A549 treated with CpdA at 1 μM for 4 hours (cell line): ENCODE data around the gene FTMT. TPM values are rescaled to one million over a fixed set of nuclear protein-coding genes. Genes with fewer than 3 reads are reported as not detected.

Experiments used
- total RNA-seq: library from RNA; stranded (reverse); fragments of 200-300 nt; extraction: Qiagen RNA extraction; gene quantifications from 5 replicates; pipeline ENCODE4 v1.2.3, GENCODE V29; 2022; ENCODE audit warnings: low read depth

FTMT gene
- total RNA-seq, result not detected in 5 replicates

GRCh38 chr5:121851643-121852574, at the start of gene FTMT:
FTMT (plus strand) TSS chr5:121851882; CDS start chr5:121851964, 82 bp downstream.

Other genes with a start within 250 kb of the FTMT start
- gene SRFBP1, start 110.1 kb downstream of the FTMT start, total RNA-seq, result 9.7 to 12.1 TPM (median 10.9 TPM) in 5 replicates
- gene LOX, start 226.4 kb downstream of the FTMT start, total RNA-seq, result 0.71 to 1.6 TPM (median 1.4 TPM) in 5 replicates